NCI-H446 treated with DMSO at 0.1 percent for 48 hours (cell line): ENCODE results near the gene PSMD11.
"Not testable (repeated sequence)": the region's sequence is repeated elsewhere in the genome, so short reads cannot be mapped to it uniquely, and the experiment has no call there.

ENCODE experiments used
- DNase-seq: peaks from one replicate; lab custom pipeline; 2025; lab: John Stamatoyannopoulos, UW

Gene PSMD11

DNA sequence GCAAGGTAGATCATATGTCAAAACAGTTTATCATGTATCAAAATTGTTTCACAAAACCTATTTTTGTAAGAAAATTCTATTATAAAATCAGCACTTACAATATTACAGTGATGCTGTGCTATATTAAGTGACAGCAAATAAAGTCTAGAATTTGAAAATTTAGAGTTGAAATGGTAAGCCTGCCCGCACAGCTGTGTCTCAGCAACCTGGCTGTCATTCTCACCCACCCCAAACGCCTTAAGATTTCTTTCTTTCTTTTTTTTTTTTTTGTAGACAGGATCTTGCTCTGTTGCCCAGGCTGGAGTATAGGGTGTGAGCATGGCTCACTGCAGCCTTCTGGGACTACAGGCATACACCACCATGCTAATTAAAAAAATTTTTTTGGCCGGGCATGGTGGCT lies 69.3 kb downstream of the PSMD11 start:
- no peak for DNase-seq

DNA sequence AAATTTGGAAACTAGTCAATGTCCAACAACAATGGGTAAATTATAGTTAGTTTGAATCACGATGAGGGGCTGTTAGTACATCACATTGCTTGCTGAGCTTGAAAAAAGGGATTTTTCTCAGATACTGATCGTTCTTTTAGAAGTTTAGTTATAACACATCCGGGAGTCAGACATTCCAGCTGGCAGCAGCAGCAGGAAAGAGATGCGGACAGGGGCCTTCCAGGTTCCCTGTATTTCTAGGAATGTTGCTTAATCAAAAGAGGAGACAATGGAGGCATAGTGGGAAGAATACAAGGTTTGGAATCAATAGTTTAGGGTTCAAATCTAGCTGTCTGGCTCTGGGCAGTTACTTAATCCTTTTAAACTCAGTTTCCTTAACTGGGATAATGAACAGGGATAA lies 70.3 kb downstream of the PSMD11 start:
- no peak for DNase-seq

DNA sequence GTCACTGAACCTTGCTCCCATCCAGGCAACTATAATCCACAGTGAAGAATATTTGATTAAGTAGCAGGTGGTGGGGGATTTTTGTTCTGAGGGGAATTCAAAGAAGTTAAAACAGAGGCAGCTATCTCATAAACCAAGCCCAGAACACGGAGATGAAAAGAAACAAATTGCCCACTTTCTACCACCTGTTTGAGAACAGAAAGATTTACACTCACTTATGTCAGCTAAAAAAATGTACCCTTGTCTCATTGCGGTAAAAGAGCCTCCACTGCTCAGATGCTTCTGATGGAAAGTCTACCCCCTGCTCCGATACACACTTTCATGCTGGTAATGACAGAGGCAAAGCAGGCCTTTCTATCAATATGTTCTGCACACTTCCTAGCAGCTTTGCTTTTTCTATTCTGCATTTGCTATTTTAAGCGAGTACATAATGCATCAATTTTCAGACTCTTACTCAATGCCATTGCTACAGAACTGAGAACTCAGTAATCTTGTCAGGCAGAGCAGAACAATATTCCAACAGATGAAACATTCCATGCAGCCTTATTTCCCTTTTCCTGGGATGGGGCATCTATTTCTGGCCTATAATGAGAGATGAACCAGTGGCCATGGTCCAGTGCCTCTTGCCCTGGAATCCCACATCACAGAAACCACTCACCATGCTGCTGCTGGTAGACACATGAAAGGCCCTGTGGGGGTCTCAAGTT lies 71.5 kb downstream of the PSMD11 start:
- DNase-seq = no peak

DNA sequence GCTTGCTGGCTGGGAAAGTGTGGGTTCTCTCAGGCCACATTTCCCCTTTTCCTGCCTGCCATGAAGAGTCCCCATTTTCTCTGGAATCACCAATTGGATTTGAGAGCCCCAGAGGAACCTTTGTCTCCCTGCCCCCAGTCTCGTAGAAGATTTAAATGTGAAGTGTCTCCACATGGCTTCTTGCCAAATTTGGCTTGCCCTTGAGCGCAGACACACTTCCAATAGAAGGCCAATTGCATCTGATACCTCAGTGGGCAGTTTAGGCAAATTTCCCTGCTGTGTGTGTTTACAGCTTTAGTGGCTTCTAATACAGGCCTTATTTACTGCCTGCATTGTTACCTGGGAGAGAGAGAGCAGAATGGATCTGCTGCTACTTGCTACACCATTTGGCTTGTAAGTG lies 72.1 kb downstream of the PSMD11 start:
- DNase-seq = no peak

DNA sequence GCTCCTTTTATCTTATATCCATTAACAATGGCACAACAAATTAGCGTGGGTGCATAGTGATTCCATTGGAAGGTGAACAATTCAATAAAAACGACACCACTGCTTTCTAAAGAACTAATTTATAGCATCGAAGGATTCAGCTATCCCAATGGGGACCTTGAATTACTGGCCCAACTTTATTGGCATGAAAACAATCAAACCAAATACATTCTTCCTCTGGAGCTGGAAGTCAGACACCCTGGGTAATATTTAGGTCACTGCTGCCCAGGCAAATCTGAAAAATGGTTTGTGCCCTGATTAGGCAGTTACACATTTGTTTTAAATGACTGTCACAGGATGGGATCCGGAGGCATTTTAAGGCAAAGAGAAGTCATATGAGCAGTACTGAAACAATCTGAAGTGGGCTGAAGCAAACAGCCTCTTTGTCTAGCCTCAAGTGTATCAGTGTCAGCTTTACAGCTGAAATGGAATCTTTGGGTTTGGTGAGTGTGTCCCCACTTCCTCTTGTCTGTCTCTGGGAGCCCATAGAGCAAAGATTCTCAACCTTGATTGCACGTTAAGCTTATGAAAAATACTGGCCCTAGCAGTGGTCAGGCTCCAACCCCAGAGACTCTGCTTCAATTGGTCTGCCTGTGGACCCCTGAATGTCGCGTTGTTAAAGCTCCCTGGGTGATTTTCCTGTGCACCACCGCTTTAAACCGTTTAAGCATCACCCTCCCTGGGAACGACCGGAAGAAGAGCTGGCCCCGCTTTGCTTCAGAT lies 72.8 kb downstream of the PSMD11 start:
- DNase-seq = no peak

DNA sequence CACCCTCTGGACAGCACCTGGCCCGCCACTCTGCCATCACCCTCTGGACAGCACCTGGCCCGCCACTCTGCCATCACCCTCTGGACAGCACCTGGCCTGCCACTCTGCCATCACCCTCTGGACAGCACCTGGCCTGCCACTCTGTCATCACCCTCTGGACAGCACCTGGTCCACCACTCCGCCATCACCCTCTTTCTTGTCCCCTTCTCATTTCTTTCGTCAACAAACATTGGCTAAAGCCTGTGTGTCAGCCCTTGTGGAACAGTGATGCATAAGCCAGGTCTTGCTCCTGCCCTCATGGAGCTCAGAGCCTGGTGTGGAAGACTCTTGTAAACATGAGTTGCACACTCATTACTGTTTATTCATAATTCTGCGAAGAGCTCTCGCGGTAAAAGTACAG lies 73.7 kb downstream of the PSMD11 start:
- no peak for DNase-seq

DNA sequence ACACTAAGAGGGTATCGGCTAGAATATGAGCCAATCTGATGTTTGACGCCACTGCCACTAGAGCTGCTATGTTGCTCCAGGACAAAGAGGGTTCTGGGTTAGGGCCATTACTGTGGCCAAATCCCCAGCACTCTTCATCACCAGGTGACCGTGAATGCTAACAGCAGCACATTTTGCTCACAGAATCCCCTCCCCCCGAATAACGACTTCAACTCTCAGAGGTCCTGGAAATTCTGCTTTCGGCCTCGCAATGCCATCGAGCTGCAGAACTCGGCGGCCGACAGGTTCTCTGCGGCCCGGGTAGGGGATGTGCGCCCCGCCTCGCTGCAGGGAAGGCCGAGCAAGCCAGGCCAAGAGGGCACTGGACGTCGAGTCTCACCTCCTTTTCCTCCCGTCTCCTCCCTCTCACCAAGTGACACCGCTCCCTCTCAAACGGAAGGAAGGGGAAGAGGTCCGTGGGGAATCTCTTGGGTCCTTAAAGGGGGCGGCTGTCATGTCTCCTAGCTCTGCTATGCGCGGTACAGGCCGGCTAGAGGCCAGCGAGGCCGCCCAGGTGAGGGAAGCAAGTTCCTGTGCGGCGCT lies 74.4 kb downstream of the PSMD11 start:
- no peak for DNase-seq

DNA sequence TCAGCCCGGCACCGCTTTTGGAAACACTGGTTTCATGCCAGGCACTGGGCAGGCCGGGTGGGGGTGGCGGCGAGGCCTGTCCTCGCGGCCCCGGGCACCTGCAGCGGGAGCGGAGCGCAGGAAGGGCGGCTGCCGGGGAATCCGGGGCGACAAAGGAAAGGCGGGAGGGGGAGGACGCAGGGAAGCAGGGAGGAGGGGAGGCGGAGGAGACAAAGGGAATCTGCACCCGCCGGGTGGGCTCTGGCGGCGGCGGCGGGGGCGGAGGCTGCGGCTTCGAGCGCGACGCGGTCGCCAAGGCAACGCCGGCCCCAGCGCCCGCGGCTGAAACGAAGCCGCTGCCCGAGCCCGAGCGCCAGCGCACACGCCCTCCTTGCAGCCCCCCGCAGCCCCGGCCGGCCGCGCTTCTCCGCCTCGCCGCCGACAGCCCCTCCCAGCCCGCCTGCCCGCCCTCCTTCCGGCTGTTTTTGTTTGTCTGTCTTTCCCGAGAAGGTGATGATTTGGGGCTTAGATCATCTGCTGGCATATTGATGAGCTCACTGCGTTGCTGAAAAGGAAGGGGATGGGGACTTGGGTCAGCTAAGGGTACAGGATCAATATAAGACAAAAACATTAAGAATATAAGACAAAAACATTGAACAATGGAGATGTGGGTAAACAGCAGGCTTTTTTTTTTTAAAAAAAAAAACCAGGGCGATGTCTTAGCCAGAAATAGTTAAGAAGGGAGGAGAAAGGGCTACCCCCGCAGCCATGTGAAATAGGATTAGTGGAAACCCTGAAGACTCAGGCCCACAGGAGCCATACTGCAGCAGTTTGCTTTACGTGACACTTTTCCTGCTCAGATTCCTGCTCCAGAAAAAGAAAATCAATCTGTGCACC lies 75.2 kb downstream of the PSMD11 start:
- no peak for DNase-seq

DNA sequence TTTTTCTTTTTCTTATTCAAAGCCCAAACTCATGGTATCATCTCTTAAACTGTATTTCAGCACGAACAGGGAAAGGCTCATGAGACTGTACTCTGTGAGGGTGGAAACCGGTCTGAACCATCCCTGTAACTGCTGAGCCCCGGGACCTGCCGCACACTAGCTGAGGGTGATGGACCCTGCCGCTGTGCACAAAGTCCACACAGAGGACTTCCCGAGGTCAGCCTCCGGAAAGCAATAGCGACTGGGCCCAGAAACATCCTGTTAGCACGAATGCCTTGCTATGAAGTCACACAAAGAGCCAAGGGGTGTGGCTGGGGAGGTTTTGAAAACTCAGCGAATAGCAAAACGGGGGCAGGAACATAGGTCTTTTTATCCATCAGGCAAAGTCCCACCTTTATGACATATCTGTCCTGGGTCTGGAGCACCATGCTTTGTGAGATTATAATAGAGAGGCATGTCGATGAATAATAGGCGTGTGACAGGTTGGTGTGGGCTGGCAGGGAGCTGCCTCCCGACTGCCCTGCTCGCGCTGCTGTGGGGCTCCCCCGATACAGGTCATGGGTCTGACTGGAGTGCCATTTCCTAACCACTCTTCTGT lies 75.9 kb downstream of the PSMD11 start:
- no peak for DNase-seq

DNA sequence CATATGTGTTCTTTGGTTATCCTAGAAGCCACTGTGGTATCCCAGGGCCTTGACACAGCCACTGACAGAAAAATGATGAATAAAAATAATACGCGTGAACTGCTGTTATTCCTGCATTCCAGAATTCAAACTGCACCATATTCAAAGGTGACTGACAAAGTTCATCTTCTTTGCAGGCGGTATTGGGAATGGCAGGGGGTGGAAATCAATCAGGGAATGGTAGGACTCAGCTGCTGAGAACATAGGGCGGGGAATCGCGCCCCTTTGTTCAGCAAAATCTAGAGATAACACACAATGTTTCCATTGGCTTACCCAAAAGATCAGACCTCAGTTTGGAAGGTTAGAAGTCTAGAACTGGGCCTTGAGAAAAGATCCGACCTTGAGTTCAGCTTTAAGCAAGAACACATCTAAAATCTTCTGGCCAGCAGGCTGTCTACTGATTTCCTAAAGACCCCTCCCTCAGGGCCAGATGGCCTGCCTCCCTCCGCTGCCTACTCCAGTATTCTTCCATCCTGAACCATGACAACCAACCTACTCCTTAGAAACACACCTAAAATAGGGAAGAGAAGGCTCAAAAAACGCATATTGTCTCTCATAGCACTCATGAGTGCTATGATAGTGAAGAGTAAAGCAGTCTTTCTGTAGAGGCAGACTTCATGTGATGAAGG lies 76.6 kb downstream of the PSMD11 start:
- no peak for DNase-seq

DNA sequence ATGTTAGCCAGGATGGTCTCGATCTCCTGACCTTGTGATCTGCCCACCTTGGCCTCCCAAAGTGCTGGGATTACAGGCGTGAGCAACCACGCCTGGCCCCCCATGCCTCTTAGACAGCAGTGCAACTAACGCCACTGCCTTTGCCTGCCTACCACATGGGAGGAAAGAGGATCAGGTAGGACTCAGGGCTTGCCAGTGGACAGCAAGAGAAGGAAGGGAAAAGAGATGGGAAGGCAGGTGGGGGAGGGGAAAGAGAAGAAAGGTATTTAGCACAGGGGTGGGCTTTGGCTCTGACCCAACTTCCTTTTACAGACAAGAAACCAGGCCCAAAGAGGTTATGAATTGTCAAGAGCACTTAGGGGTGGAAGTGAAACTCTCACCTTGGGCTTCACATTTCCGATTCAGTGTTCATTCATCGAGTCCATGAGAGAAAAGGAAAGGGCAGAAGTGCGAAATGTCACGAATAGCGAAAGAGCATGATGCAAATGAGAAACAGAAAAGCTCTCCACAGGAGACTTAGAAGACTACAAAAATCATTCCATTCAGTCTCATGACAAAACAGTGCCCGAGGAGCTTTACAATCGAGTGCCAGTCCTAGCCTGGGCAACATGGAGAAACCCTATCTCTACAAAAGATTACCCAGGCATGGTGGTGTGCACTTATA lies 78.8 kb downstream of the PSMD11 start:
- no peak for DNase-seq

DNA sequence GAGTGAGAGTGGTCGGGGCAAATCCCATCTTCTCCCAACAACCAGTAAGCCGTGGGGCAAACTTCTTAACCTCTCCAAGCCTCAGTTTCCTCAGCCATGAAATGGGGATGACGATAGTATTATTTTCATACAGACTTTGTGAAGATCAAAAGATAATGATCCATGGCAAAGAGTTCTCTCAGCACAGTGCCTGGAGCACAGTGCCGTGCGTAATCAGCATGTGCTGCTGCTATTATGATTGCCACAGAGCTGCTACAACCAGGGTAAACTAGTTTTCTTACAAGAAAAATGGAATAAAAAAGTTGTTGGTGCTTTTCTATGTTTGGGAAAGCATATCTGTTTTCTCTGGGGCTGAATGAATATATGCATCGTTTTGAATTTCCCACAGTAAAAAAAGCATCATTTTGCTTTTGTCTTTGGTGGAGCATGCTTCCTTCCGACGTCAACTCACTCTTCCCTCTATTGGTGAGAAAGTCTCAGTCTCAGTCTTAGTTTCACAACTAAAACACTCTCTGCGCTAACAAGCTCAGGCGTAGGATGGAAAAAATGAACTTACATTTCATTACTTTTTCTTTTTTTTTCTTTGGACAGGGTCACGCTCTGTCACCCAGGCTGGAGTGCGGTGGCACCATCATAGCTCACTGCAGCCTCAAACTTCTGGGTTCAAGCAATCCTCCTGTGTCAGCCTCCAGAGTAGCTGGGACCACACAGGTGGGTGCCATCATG lies 79.7 kb downstream of the PSMD11 start:
- no peak for DNase-seq

DNA sequence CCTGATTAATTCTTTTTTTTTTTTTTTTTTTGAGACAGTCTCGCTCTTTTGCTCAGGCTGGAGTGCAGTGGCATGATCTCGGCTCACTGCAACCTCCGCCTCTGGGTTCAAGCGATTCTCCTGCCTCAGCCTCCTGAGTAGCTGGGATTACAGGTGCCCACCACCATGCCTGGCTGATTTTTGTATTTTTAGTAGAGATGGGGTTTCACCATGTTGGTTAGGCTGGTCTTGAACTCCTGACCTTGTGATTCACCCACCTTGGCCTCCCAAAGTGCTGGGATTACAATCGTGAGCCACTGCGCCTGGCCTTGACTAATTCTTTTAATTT lies 80.2 kb downstream of the PSMD11 start:
- not testable (repeated sequence) for DNase-seq

DNA sequence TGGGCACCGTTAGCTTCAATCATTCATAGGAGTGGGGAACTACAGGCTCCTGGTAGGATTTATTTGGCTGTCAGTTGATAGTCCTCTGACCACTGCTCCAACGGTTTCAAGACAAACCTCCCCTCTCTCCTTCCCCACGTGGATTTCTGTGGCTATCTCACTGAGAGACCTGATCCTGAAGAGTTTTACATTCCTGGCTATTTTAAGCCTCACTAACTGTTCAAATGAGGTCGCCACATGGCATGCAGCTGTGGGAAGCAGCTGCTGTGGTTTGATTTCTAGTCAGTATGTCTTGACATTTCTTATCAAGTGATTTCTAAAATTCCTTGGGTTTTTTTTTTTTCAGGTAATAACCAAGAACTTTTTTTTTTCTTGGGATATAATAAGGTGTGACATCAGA lies 80.8 kb downstream of the PSMD11 start:
- no peak for DNase-seq

DNA sequence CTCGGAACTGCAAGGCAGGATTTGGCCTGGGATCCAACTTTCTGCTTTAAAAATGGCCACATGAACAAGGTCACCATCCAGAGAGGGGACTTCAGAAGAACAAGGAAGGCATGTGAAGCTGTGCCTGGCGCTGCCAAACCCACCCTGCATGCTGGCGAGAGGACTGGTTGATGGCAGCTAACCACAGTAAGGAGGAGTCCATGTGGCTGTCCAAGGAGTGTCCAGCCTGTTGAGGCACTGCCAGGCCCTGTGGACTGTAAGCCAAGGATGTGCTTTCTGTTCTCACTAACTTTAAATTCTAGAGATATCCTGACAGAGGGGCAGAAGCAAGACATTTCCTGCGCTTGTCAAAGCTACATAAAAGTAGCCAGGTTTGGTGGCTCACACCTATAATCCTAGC lies 82.8 kb downstream of the PSMD11 start:
- DNase-seq = no peak

DNA sequence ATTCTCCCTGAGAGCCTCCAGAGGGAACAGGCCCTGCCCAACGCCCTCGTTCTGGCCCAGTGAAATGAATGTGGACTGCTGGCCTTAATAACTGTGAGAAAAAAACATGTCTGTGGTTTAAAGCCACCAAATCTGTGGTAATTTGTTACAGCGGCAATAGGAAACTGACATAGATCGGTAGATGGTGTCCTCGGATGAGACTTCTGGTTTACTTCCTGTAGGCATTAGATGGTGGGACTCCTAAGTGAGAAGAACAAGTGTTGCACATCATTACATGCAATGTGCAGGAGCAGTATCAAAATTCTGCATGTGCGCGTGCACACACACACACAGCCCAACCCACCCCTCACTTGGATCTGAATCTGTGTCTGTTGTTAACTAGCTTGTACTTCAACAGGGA lies 84.5 kb downstream of the PSMD11 start:
- DNase-seq = no peak

DNA sequence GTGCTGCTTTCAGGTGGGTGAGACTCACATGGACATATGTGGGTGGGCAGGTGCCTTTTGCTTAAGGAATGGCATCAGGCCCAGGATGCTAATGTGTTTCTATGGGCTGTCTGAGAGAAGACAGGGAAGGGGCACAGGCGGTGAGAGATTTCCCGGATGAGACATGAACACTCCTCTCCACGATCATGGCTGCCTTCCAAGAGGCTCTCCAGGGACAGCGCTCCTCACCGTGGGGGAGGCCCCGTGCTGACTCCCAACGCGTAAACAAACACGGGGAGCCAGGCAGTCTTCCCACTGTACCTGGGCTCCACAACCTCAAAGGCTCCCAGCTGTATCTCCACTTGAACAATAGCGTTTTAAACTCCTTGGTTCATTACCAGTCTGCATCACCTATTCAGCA lies 85.3 kb downstream of the PSMD11 start:
- DNase-seq = no peak
